Stimulated activated CD8-positive, alpha-beta memory T cell treated with anti-CD3 and anti-CD28 coated beads, Interleukin-15, amount 100 ng/mL, for 48 hours (primary cell): ENCODE results near the gene PLEKHA1.

Experiments
- DNase-seq, 2 donors: peaks; one replicate each; pipeline ENCODE4 v3.0.0-alpha.2; 2020; ENCODE audit warnings: low read depth in 2 of 2

The PLEKHA1 gene

GRCh38 chr10:122461729-122462532, 87.4 kb downstream of the PLEKHA1 start:
- no peak for DNase-seq

GRCh38 chr10:122462533-122463465, 88.3 kb downstream of the PLEKHA1 start:
- no peak for DNase-seq

GRCh38 chr10:122463466-122464249, 89.2 kb downstream of the PLEKHA1 start:
- no peak for DNase-seq

DNA sequence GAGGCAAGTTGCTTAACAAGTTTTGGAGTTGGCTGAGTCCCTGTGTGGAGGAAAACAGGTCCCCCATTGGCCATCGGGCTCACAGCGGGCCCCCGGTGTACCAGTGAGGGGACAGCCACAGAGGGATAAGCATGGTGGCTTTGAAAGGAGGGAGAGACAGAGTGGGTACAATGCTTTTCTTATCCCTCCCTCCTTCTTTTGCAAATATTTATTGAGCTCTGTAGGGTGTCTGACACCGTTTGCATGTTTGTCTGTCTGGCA, 89.7 kb downstream of the PLEKHA1 start:
- DNase-seq = no peak

- DNase-seq = no peak
These were observed 90.1 kb downstream of the PLEKHA1 start for GRCh38 chr10:122464586-122464985.

DNA sequence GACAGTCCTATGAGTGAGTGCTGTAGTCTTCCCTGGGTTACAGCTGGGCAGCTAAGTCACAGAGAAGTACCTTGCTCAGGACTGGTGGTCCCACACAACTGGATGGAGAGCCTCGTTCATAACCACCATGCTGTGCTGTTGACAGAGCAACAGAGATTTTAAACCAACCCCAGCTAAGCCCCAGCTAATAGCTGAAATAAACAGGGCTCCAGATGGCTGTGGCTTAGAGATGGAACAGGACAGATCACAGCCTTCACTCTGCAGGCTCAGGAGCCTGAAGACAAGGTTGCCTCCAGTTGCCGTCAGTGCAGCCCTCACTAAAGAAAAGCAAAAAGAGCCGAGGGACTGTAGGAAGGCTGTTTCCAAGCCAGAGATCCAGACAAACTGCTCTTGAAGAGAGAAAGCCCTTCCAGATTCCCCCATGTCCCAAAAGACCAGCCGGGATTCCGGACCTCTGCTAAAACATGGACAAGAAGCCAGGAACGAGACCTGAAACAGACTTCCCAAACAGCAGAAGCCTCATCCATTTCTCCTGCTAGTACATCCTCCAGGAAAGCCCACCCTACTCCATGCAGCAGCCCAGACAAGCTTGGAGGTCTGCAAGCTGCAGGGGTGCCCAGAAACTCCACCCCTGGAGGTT, 91.0 kb downstream of the PLEKHA1 start:
- no peak for DNase-seq

- DNase-seq = no peak
These were observed 92.5 kb downstream of the PLEKHA1 start for GRCh38 chr10:122466951-122467381.

DNA sequence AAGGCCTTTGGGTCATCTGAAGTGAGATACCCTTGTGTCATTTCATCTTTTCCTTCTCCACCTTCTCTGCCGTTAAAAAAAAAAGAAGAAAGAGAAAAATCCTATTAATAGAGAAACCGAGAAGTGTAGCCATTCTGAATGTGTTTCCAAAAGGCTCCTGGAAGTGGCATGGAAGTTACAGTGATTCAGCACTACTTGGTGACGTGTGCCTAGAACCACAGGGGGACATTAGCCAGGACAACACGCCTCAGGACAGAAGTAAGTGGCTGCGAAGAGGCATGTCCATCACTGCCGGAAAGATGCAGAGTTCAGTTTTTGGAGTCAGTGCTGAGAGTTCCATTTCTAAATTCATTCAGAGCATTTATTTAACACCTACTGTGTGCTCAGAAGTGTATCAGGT, 93.2 kb downstream of the PLEKHA1 start:
- no peak for DNase-seq

- no peak for DNase-seq
These were observed 93.9 kb downstream of the PLEKHA1 start for GRCh38 chr10:122468307-122468925.

DNA sequence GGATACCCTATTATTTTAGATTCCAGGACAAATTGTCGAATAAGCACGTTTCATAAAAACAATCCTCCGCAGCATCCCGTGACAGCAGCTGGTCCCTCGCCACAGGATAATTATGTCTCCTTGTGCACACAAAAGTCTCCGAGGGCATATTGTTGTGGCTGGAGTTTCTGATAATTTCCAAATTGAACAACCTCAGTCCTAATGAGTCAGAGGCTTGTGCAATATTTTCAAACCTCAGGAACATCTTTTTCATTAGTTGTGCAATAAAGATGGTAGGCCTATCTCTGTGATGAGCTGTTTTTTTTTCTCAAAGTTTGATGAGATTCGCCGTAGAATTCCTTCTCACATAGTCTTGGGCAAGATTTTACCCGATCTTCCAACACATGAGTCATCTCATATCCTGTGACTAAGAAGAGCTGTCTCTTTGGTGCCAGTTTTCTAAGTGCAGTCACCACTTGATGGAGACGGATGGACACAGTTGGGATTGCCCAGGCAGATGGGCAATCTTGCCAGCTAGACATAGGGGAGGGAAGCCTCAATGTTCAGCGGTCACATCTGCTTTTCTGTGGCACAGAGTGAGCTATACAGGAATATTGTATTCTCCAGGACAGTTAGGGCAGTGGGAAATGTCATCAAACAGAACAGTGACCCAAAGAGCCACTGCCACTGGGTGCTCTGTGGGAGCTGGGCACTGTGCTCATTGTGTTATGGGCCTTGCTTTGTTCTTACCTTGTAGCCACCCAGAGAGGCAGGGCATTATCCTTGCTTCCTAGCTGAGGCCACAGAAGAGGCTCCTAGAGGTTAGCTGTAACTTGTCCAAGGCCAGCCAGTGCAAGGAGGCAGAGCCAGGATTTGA, 94.6 kb downstream of the PLEKHA1 start:
- no peak for DNase-seq

DNA sequence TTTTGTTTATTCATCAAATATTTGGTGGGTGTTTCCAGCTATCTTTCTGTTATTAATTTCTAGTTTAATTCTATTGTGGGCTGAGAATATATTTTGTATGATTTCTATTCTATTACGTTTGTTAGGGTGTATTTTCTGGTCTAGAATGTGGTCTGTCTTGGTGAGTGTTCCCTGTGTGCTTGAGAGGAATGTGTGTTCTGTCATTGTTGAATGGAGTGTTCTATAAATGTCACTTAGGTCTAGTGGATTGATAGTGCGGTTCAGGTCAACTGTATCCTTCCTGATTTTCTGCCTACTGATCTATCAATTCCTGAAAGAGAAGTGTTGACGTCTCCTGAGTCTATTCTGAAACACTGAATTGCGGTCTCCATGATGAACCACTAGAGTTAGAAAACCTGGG, 95.3 kb downstream of the PLEKHA1 start:
- no peak for DNase-seq

GRCh38 chr10:122471531-122472177, 97.1 kb downstream of the PLEKHA1 start:
- no peak for DNase-seq

- no peak for DNase-seq
These were observed 98.6 kb downstream of the PLEKHA1 start for GRCh38 chr10:122473116-122473515.

- DNase-seq = no peak
These were observed 99.8 kb downstream of the PLEKHA1 start for GRCh38 chr10:122474131-122474818.

GRCh38 chr10:122475100-122475499, 100.6 kb downstream of the PLEKHA1 start:
- DNase-seq = no peak

DNA sequence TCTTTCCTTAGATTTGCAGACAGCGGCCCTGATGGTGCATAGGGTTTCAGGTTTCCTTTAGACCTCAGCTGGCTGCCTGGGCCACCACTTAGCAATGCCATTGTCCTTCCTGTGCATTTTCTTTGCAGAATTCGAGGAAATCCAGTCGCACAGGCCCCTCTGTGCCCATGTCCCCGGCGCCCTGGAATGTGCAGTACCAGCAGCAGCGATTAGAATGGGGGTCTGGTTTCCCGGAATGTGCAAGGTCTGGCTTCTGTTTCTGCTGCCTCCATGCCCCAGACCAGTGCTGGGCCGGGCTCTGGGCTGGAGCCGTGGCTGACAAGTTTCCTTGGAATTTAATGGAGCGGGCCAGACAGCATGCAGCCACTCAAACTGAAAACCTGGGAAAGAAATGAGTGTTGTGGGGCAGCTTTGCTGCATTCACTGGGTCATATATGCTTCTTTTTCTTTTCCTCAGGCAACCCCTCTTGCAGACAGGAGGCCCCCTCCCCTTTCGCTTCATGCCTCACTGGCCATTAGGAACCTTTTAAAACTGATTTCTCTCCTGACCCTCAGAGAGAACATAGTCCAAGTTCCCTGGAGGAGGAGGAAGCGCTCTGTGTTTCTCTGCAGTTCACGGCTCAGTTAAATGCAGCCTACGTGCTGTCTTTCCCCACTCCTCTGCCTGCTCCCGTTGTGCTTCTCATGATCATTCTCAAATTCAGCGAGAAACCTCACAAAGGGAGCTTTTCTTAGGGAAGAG, 101.3 kb downstream of the PLEKHA1 start:
- no peak for DNase-seq

GRCh38 chr10:122476333-122476695, 101.8 kb downstream of the PLEKHA1 start:
- DNase-seq = no peak

DNA sequence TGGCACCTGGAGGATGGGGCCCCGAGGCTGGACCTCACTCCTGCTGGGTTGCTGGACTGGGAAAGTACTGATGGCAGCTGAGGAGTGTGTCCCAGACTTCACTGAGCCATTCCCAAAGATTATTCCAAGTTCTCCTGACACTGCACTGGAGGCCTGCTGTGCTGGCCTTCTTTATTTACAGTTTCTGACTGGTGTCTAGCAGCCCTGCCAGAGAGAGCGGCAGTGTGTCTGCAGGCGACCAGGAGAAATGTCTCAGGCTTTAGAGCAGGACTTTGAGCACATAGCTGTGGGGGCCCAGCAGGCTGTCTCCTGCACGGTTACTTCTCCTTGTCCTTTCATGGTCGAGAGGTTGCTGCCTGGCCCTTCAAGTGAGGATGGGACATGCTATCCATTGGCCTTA, 102.9 kb downstream of the PLEKHA1 start:
- no peak for DNase-seq

- no peak for DNase-seq
These were observed 104.5 kb downstream of the PLEKHA1 start for GRCh38 chr10:122478971-122479370.
